IMR-90 (cell line): ENCODE measurements around the gene TVP23C. TPM values are rescaled to one million over a fixed set of nuclear protein-coding genes. Genes with fewer than 3 reads are reported as not detected.
"Not testable (repeated sequence)": the region's sequence is repeated elsewhere in the genome, so short reads cannot be mapped to it uniquely, and the experiment has no call there.

Experiments
- ATAC-seq: fragments of 200-7000 bp; cut with Tn5 transposase; 2 replicates; pipeline ENCODE4 v1.9.1; 2020; ENCODE audit warnings: low read depth, mild to moderate bottlenecking, moderate library complexity
- BruUV-seq: library from RNA; stranded (reverse); fragments of 400-500 nt; replicated peaks from 2 replicates; lab custom pipeline; 2021; lab: Mats Ljungman, UMichigan
- CTCF ChIA-PET: fragments of 300-600 bp; formaldehyde crosslinking; extraction: SDS; loops from one replicate; lab custom pipeline; 2021; ENCODE audit warnings: antibody characterized with exemption; lab: Yijun Ruan, JAX
- POLR2A ChIA-PET: fragments of 300-600 bp; sonication (Branson Sonifier 250); formaldehyde crosslinking; loops from one replicate; lab custom pipeline; 2022; ENCODE audit warnings: antibody characterized with exemption; ENCODE audit not compliant: unreplicated experiment; lab: Charles Lee
- DNase-seq: peaks from one replicate; pipeline ENCODE4 v3.0.0; 2013
- H2AFZ ChIP-seq: replicated peaks from 2 replicates; pipeline ENCODE3; 2013; ENCODE audit warnings: low read length, mild to moderate bottlenecking; ENCODE audit not compliant: poor library complexity
- H2AK5ac ChIP-seq: 2 replicates; pipeline ENCODE4 v1.6.1; 2013; ENCODE audit warnings: low read depth, low read length, inconsistent platforms
- H2AK9ac ChIP-seq: replicated peaks from 2 replicates; pipeline ENCODE3; 2013; ENCODE audit warnings: mild to moderate bottlenecking, low read depth, low read length, moderate library complexity; ENCODE audit not compliant: poor library complexity
- H2BK120ac ChIP-seq: 2 replicates; pipeline ENCODE4 v1.6.1; 2013; ENCODE audit warnings: low read depth, low read length, inconsistent platforms
- H2BK15ac ChIP-seq: 3 replicates; pipeline ENCODE4 v1.6.1; 2013; ENCODE audit warnings: low read depth, low read length, inconsistent platforms
- H2BK20ac ChIP-seq: 2 replicates; pipeline ENCODE4 v1.6.1; 2013; ENCODE audit warnings: low read depth, mild to moderate bottlenecking, inconsistent platforms, low read length, moderate library complexity
- H2BK5ac ChIP-seq: 2 replicates; pipeline ENCODE4 v1.6.1; 2013; ENCODE audit warnings: mild to moderate bottlenecking, low read depth, low read length, inconsistent platforms; ENCODE audit not compliant: poor library complexity, severe bottlenecking
- H3K14ac ChIP-seq: replicated peaks from 2 replicates; pipeline ENCODE4 v1.6.1; 2013; ENCODE audit warnings: low read depth, low read length, inconsistent platforms
- H3K18ac ChIP-seq: 2 replicates; pipeline ENCODE4 v1.6.1; 2013; ENCODE audit warnings: low read depth, low read length, control low read depth
- H3K23ac ChIP-seq: 2 replicates; pipeline ENCODE4 v1.6.1; 2013; ENCODE audit warnings: low read depth, low read length, inconsistent platforms
- H3K27ac ChIP-seq: 2 replicates; pipeline ENCODE4 v1.5.1; 2013; ENCODE audit warnings: mild to moderate bottlenecking, control low read depth, low read length; ENCODE audit not compliant: insufficient read depth
- H3K27me3 ChIP-seq: 2 replicates; pipeline ENCODE4 v1.6.1; 2013; ENCODE audit warnings: low read length; ENCODE audit not compliant: control insufficient read depth, insufficient read depth
- H3K36me3 ChIP-seq: 2 replicates; pipeline ENCODE4 v1.6.1; 2013; ENCODE audit warnings: low read length, mixed read lengths; ENCODE audit not compliant: control insufficient read depth, insufficient read depth
- H3K4ac ChIP-seq: 2 replicates; pipeline ENCODE4 v1.6.1; 2013; ENCODE audit warnings: low read depth, low read length, inconsistent platforms
- H3K4me1 ChIP-seq: 2 replicates; pipeline ENCODE4 v1.6.1; 2013; ENCODE audit warnings: low read length, mixed read lengths; ENCODE audit not compliant: control insufficient read depth, insufficient read depth
- H3K4me2 ChIP-seq: 2 replicates; pipeline ENCODE4 v1.6.1; 2013; ENCODE audit warnings: low read depth, mild to moderate bottlenecking, control low read depth, low read length, moderate library complexity
- H3K4me3 ChIP-seq: 2 replicates; pipeline ENCODE4 v1.5.1; 2013; ENCODE audit warnings: low read depth, mild to moderate bottlenecking, control low read depth, low read length, moderate library complexity; ENCODE audit not compliant: insufficient read depth
- H3K56ac ChIP-seq: 2 replicates; pipeline ENCODE4 v1.6.1; 2013; ENCODE audit warnings: low read length, inconsistent platforms; ENCODE audit not compliant: insufficient read depth; ENCODE audit errors: extremely low read depth
- H3K79me1 ChIP-seq, 2 experiments: 2 replicates each; pipeline ENCODE4 v1.6.1; 2013; ENCODE audit warnings: low read length in 2 of 2, inconsistent platforms in 1 of 2, low read depth in 1 of 2
- H3K9ac ChIP-seq: 2 replicates; pipeline ENCODE4 v1.6.1; 2013; ENCODE audit warnings: low read depth, low read length, control low read depth
- H3K9me1 ChIP-seq: 2 replicates; pipeline ENCODE4 v1.6.1; 2013; ENCODE audit warnings: low read length, inconsistent platforms; ENCODE audit not compliant: insufficient read depth
- H3K9me3 ChIP-seq: 2 replicates; pipeline ENCODE4 v1.6.1; 2013; ENCODE audit warnings: low read length; ENCODE audit not compliant: control insufficient read depth, insufficient read depth
- H4K20me1 ChIP-seq: 2 replicates; pipeline ENCODE4 v1.6.1; 2013; ENCODE audit warnings: low read length, inconsistent platforms; ENCODE audit not compliant: insufficient read depth
- H4K5ac ChIP-seq: 2 replicates; pipeline ENCODE4 v1.6.1; 2013; ENCODE audit warnings: mild to moderate bottlenecking, low read depth, low read length, control low read depth
- H4K8ac ChIP-seq, 2 experiments: 2 replicates each; pipeline ENCODE4 v1.6.1; 2013; ENCODE audit warnings: low read depth in 2 of 2, low read length in 2 of 2, control low read depth in 1 of 2, inconsistent platforms in 1 of 2
- H4K91ac ChIP-seq: 2 replicates; pipeline ENCODE4 v1.6.1; 2013; ENCODE audit warnings: low read depth, low read length, inconsistent platforms; ENCODE audit not compliant: insufficient read depth
- WGBS, 2 experiments: methylation state at CpG; one replicate each; pipeline versions ENCODE4 v1.1.5 to v1.1.7; 2013; ENCODE audit warnings: missing lambda C conversion rate in 2 of 2; ENCODE audit not compliant: insufficient read length in 1 of 2; ENCODE audit errors: extremely low coverage in 2 of 2; 5-methylcytosine and 5-hydroxymethylcytosine counted together
- dilution Hi-C: fragments of 300-500 bp; cut with HindIII; formaldehyde crosslinking; loops from one replicate; pipeline ENCODE4 v1.14.3; 2018; ENCODE audit warnings: low sequenced_read_pairs; ENCODE audit not compliant: unreplicated experiment
- in situ Hi-C: fragments of 300-500 bp; cut with MboI; formaldehyde crosslinking; loops from 3 replicates; pipeline ENCODE4 v1.14.3; 2019; ENCODE audit warnings: low sequenced_read_pairs, inconsistent platforms, mixed read lengths
- intact Hi-C: fragments of 100-400 bp; cut with micrococcal nuclease; formaldehyde crosslinking; loops from 2 replicates; pipeline ENCODE4 v1.10.0; 2022
- polyA plus RNA-seq, 3 experiments: library from polyadenylated mRNA; depleted of rRNA; stranded (reverse); fragments of >200 nt; gene quantifications; 2 replicates each; pipeline ENCODE4 v1.2.3, GENCODE V29; 2012; ENCODE audit warnings: low replicate concordance in 1 of 3
- total RNA-seq: library from RNA; depleted of rRNA; stranded (reverse); fragments of >200 nt; gene quantifications from 2 replicates; pipeline ENCODE4 v1.2.3, GENCODE V29; 2012

Gene TVP23C
- total and polyA plus RNA-seq, 2 of the 4 experiments (the other 2 are of a cell fraction), result 7.5 to 12.0 TPM

DNA sequence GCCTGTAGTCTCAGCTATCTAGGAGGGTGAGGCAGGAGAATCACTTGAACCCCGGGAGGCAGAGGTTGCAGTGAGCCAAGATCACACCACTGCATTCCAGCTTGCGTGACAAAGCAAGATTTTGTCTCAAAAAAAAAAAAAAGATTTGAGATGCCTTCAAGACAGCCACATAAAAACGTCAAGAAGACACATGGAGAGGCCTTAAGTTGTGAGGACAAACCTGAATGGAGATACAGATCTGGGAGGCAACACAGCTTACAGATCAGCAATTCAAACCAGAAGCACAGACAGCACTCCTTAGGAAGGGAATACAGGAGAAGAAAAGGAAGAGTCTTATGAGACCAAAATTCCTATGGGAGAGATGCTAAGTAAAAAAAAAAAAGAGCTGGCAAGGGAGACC, 13.7 kb downstream of the TVP23C start:
- ATAC-seq, H3K4ac ChIP-seq, H3K36me3 ChIP-seq, H2AK5ac ChIP-seq, H3K23ac ChIP-seq, H2BK15ac ChIP-seq, H2AK9ac ChIP-seq, H3K4me2 ChIP-seq, H2BK20ac ChIP-seq, H2AFZ ChIP-seq, H3K9ac ChIP-seq, H3K27me3 ChIP-seq, H3K56ac ChIP-seq, H4K91ac ChIP-seq, DNase-seq, H3K18ac ChIP-seq, H3K4me1 ChIP-seq, H3K9me1 ChIP-seq, BruUV-seq, H4K8ac ChIP-seq, dilution Hi-C loops, POLR2A ChIA-PET, H2BK5ac ChIP-seq, intact Hi-C loops, H3K14ac ChIP-seq, H3K27ac ChIP-seq, H4K5ac ChIP-seq, in situ Hi-C loops, H2BK120ac ChIP-seq, H3K4me3 ChIP-seq, H3K79me1 ChIP-seq, CTCF ChIA-PET, H4K20me1 ChIP-seq, H3K9me3 ChIP-seq: not testable (repeated sequence)
- 100% methylated on average over 1 of the region's 3 CpGs; no CpG with 5 or more reads in 1 of the 2 experiments for WGBS, 2 experiments

DNA sequence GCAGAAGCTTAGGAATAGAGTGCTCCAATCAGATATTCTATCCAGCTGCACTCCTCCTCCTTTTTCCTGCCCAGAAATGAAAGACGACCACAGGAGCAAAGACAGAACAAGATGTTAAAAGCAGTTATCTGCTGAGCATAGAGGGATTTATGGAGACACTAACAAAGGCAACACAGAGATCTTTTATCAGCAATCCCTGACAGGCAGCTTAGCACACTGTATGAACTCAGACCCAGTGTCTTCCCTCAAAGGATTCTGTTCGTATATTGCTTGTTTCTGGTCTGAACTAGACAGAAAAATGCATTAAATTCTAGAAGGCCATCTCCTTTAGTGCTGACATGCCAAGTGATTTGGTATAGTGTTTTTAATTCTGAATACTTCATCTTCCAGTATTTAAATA, 16.7 kb downstream of the TVP23C start:
- DNase-seq, H3K4me2 ChIP-seq, dilution Hi-C loops, H3K27me3 ChIP-seq, H2BK5ac ChIP-seq, H3K4ac ChIP-seq, H3K9ac ChIP-seq, H4K8ac ChIP-seq, H3K23ac ChIP-seq, H2BK15ac ChIP-seq, H4K5ac ChIP-seq, intact Hi-C loops, H2BK20ac ChIP-seq, H3K56ac ChIP-seq, H2AFZ ChIP-seq, H3K4me1 ChIP-seq, H3K18ac ChIP-seq, H4K20me1 ChIP-seq, POLR2A ChIA-PET, BruUV-seq, H3K9me3 ChIP-seq, H3K14ac ChIP-seq, H4K91ac ChIP-seq, H3K4me3 ChIP-seq, in situ Hi-C loops, H2AK9ac ChIP-seq, H3K36me3 ChIP-seq, H2AK5ac ChIP-seq, ATAC-seq, CTCF ChIA-PET, H3K9me1 ChIP-seq, H3K79me1 ChIP-seq, H3K27ac ChIP-seq, H2BK120ac ChIP-seq: not testable (repeated sequence)
- no CpG with 5 or more reads among the region's 2 CpGs for WGBS, 2 experiments
